ENCODE data around the gene KRTAP9-2.
"Not testable (repeated sequence)": the region's sequence is repeated elsewhere in the genome, so short reads cannot be mapped to it uniquely, and the experiment has no call there.

The KRTAP9-2 gene

GRCh38 chr17:41226598-41227095 is at the start of gene KRTAP9-2:
Gene KRTAP9-2 (plus strand): TSS chr17:41226648. CDS start chr17:41226655, 7 bp downstream.
- DNase-seq (ENCODE audit: low read depth), result not testable (repeated sequence)

- DNase-seq (ENCODE audit: low read depth), result no peak
These were observed 49.6 kb upstream of the KRTAP9-2 start for GRCh38 chr17:41176744-41177387.

- DNase-seq (ENCODE audit: low read depth), result no peak
These were observed 48.6 kb upstream of the KRTAP9-2 start, which contains the start of gene KRTAP4-2 for GRCh38 chr17:41177727-41178271. Gene KRTAP4-2 (minus strand): TSS chr17:41178221. CDS start chr17:41178164, 57 bp downstream.

- DNase-seq (ENCODE audit: low read depth), result peak; percentile 70
These were observed 48.1 kb upstream of the KRTAP9-2 start for GRCh38 chr17:41178341-41178740.

GRCh38 chr17:41178843-41179616 is 47.4 kb upstream of the KRTAP9-2 start:
- DNase-seq (ENCODE audit: low read depth), result peak; percentile 70

- no peak for DNase-seq (ENCODE audit: low read depth)
These were observed 41.9 kb upstream of the KRTAP9-2 start, which contains the start of gene KRTAP4-1 for GRCh38 chr17:41184480-41184961. Gene KRTAP4-1 (minus strand): TSS chr17:41184911. CDS start chr17:41184854, 57 bp downstream.

GRCh38 chr17:41185001-41185400 is 41.4 kb upstream of the KRTAP9-2 start:
- no peak for DNase-seq (ENCODE audit: low read depth)

- DNase-seq (ENCODE audit: low read depth), result no peak
These were observed 39.6 kb upstream of the KRTAP9-2 start for GRCh38 chr17:41186872-41187271.

- DNase-seq (ENCODE audit: low read depth), result not testable (repeated sequence)
These were observed 36.6 kb upstream of the KRTAP9-2 start, which contains the start of gene KRTAP9-1 for GRCh38 chr17:41189837-41190318. Gene KRTAP9-1 (plus strand): TSS chr17:41189887. CDS start chr17:41189887, 0 bp downstream.

GRCh38 chr17:41190328-41190727 is 36.1 kb upstream of the KRTAP9-2 start:
- no peak for DNase-seq (ENCODE audit: low read depth)

- DNase-seq (ENCODE audit: low read depth), result no peak
These were observed 30.4 kb upstream of the KRTAP9-2 start for GRCh38 chr17:41196068-41196467.

GRCh38 chr17:41199421-41200078 is 26.9 kb upstream of the KRTAP9-2 start:
- DNase-seq (ENCODE audit: low read depth), result no peak

- peak; percentile 69 for DNase-seq (ENCODE audit: low read depth)
These were observed 14.5 kb upstream of the KRTAP9-2 start for GRCh38 chr17:41211845-41212466.

- no peak for DNase-seq (ENCODE audit: low read depth)
These were observed 13.8 kb upstream of the KRTAP9-2 start for GRCh38 chr17:41212524-41213169.

GRCh38 chr17:41215681-41216080 is 10.8 kb upstream of the KRTAP9-2 start:
- DNase-seq (ENCODE audit: low read depth), result no peak

GRCh38 chr17:41223821-41224220 is 2.6 kb upstream of the KRTAP9-2 start:
- DNase-seq (ENCODE audit: low read depth), result peak; percentile 53

GRCh38 chr17:41226051-41226450 is 397 bp upstream of the KRTAP9-2 start:
- no peak for DNase-seq (ENCODE audit: low read depth)

- no peak for DNase-seq (ENCODE audit: low read depth)
These were observed 3.6 kb downstream of the KRTAP9-2 start for GRCh38 chr17:41230094-41230493.

GRCh38 chr17:41231731-41232130 is 5.3 kb downstream of the KRTAP9-2 start:
- no peak for DNase-seq (ENCODE audit: low read depth)

- not testable (repeated sequence) for DNase-seq (ENCODE audit: low read depth)
These were observed 6.1 kb downstream of the KRTAP9-2 start, which contains the start of gene KRTAP9-3 for GRCh38 chr17:41232399-41233105. Gene KRTAP9-3 (plus strand): TSS chr17:41232449. CDS start chr17:41232502, 53 bp downstream.

Measured in EH (cell line).